Daoy (cell line): ENCODE data around the gene CMIP. TPM values are rescaled to one million over a fixed set of nuclear protein-coding genes. Genes with fewer than 3 reads are reported as not detected.

Source experiments
- DNase-seq: peaks from one replicate; pipeline ENCODE4 v3.0.0-alpha.2; 2015; ENCODE audit warnings: low read depth
- total RNA-seq: library from RNA; depleted of rRNA; stranded (reverse); fragments of >200 nt; shearing (Covaris generic); gene quantifications from 2 replicates; pipeline ENCODE4 v1.2.3, GENCODE V29; 2014

The CMIP gene
- total RNA-seq, 1 experiment from 2014 or later: 5.6 TPM

GRCh38 chr16:81494434-81494806 is 49.8 kb downstream of the CMIP start:
- DNase-seq: no peak

- no peak for DNase-seq
These were observed 50.3 kb downstream of the CMIP start for GRCh38 chr16:81494888-81495287.

GRCh38 chr16:81495321-81496234 is 51.0 kb downstream of the CMIP start:
- DNase-seq: no peak

GRCh38 chr16:81496321-81496720 is 51.7 kb downstream of the CMIP start:
- DNase-seq: no peak

- DNase-seq: no peak
These were observed 52.1 kb downstream of the CMIP start for GRCh38 chr16:81496742-81497141.

GRCh38 chr16:81497690-81498089 is 53.1 kb downstream of the CMIP start:
- no peak for DNase-seq

- no peak for DNase-seq
These were observed 53.7 kb downstream of the CMIP start for GRCh38 chr16:81498351-81498750.

- no peak for DNase-seq
These were observed 55.2 kb downstream of the CMIP start for GRCh38 chr16:81499576-81500380.

- DNase-seq: peak; percentile 86
These were observed 56.4 kb downstream of the CMIP start for GRCh38 chr16:81500833-81501521.

- no peak for DNase-seq
These were observed 57.9 kb downstream of the CMIP start for GRCh38 chr16:81502396-81503070.

- DNase-seq: no peak
These were observed 60.5 kb downstream of the CMIP start for GRCh38 chr16:81505011-81505661.

GRCh38 chr16:81509404-81509803 is 64.8 kb downstream of the CMIP start:
- no peak for DNase-seq

- DNase-seq: no peak
These were observed 65.4 kb downstream of the CMIP start for GRCh38 chr16:81510016-81510415.

- DNase-seq: peak; percentile 46
These were observed 66.8 kb downstream of the CMIP start for GRCh38 chr16:81511371-81511770.

GRCh38 chr16:81513204-81514040 is 68.8 kb downstream of the CMIP start:
- DNase-seq: no peak

- DNase-seq: no peak
These were observed 69.5 kb downstream of the CMIP start for GRCh38 chr16:81514041-81514559.

- no peak for DNase-seq
These were observed 70.1 kb downstream of the CMIP start for GRCh38 chr16:81514568-81515258.

- no peak for DNase-seq
These were observed 70.7 kb downstream of the CMIP start for GRCh38 chr16:81515281-81515680.

GRCh38 chr16:81515721-81516120 is 71.1 kb downstream of the CMIP start:
- no peak for DNase-seq
